Measurements from ENCODE around the gene GULP1. TPM values are rescaled to one million over a fixed set of nuclear protein-coding genes. Genes with fewer than 3 reads are reported as not detected.

Gene GULP1
- total and polyA plus RNA-seq, 2 of the 4 experiments (the other 2 are of a cell fraction) = 24.4 to 40.1 TPM

- H3K9me1 ChIP-seq (ENCODE audit: insufficient read depth, low read length) = no peaks in the 10 kb centered on the region
- H3K14ac ChIP-seq (replicated peaks; ENCODE audit: low read depth, low read length) = no peak overlapping the region
- H4K8ac ChIP-seq (ENCODE audit: low read depth in 2 of 2, low read length in 2 of 2) = no peak overlapping the region
- H4K5ac ChIP-seq (ENCODE audit: low read depth, low read length) = no peak overlapping the region
- no peak overlapping the region for H3K4ac ChIP-seq (ENCODE audit: low read depth, low read length)
- no peak overlapping the region for H3K56ac ChIP-seq (ENCODE audit: extremely low read depth, insufficient read depth, low read length)
- H3K27me3 ChIP-seq (ENCODE audit: control insufficient read depth, insufficient read depth, low read length) = no peaks in the 10 kb centered on the region
- in situ Hi-C loops (cut with MboI; ENCODE audit: low sequenced_read_pairs) = no loop called here
- POLR2A ChIA-PET (ENCODE audit: unreplicated experiment) = no interaction called here
- H2BK15ac ChIP-seq (ENCODE audit: low read depth, low read length) = no peak overlapping the region
- no peak for TF ChIP-seq FOS (IDR thresholded peaks at IDR 0.05; ENCODE audit: low read depth, low read length)
- no peak for TF ChIP-seq RCOR1 (IDR thresholded peaks at IDR 0.05; ENCODE audit: insufficient replicate concordance, low read length)
- TF ChIP-seq RAD21 (IDR thresholded peaks at IDR 0.05; ENCODE audit: low read length) = no peak
- TF ChIP-seq POLR2A (IDR thresholded peaks at IDR 0.05; ENCODE audit: low read depth, low read length) = no peak
- no peak for TF ChIP-seq BHLHE40 (IDR thresholded peaks at IDR 0.05; ENCODE audit: low read depth, low read length)
- no peak for TF ChIP-seq MAFK (IDR thresholded peaks at IDR 0.05; ENCODE audit: low read depth, low read length)
- no peak for TF ChIP-seq CEBPB (IDR thresholded peaks at IDR 0.05; ENCODE audit: low read depth, low read length)
- no peak overlapping the region for H2AK9ac ChIP-seq (replicated peaks; ENCODE audit: low read depth, low read length, poor library complexity)
- no peaks in the 10 kb centered on the region for H3K36me3 ChIP-seq (ENCODE audit: control insufficient read depth, insufficient read depth, low read length)
- no peak overlapping the region for H3K4me3 ChIP-seq (ENCODE audit: insufficient read depth, low read depth, low read length)
- H3K18ac ChIP-seq (ENCODE audit: low read depth, low read length) = no peak overlapping the region
- BruUV-seq (replicated peaks) = no TSS peak
- DNase-seq = no peak
- no peaks in the 10 kb centered on the region for H3K4me1 ChIP-seq (ENCODE audit: control insufficient read depth, insufficient read depth, low read length)
- H3K27ac ChIP-seq (ENCODE audit: insufficient read depth, low read length) = no peak overlapping the region
- no peak overlapping the region for H2AFZ ChIP-seq (replicated peaks; ENCODE audit: low read length, poor library complexity)
- intact Hi-C loops (cut with micrococcal nuclease) = no loop called here
- no peak overlapping the region for H2AK5ac ChIP-seq (ENCODE audit: low read depth, low read length)
- H2BK20ac ChIP-seq (ENCODE audit: low read depth, low read length) = no peak overlapping the region
- dilution Hi-C loops (cut with HindIII; ENCODE audit: low sequenced_read_pairs, unreplicated experiment) = no loop called here
- CTCF ChIA-PET = no interaction called here
- no peak for ATAC-seq (ENCODE audit: low read depth)
- no peak overlapping the region for H2BK5ac ChIP-seq (ENCODE audit: low read depth, low read length, poor library complexity, severe bottlenecking)
- no peak overlapping the region for H4K91ac ChIP-seq (ENCODE audit: insufficient read depth, low read depth, low read length)
- H3K4me2 ChIP-seq (ENCODE audit: low read depth, low read length) = no peak overlapping the region
- H3K9me3 ChIP-seq (ENCODE audit: control insufficient read depth, insufficient read depth, low read length) = no peaks in the 10 kb centered on the region
- no peak overlapping the region for H3K9ac ChIP-seq (ENCODE audit: low read depth, low read length)
- H3K23ac ChIP-seq (ENCODE audit: low read depth, low read length) = no peak overlapping the region
- H4K20me1 ChIP-seq (ENCODE audit: insufficient read depth, low read length) = no peaks in the 10 kb centered on the region
- no CpG with 5 or more reads among the region's 5 CpGs for WGBS, 2 experiments (ENCODE audit: extremely low coverage in 2 of 2, insufficient read length in 1 of 2)
- H2BK120ac ChIP-seq (ENCODE audit: low read depth, low read length) = no peak overlapping the region
- H3K79me1 ChIP-seq (ENCODE audit: low read depth in 1 of 2, low read length in 2 of 2) = no peaks in the 10 kb centered on the region
Observed at GRCh38 chr2:188580738-188581137, 289.1 kb downstream of the GULP1 start.
